Colon (tissue), 2 donors: ENCODE results near the gene SRP9.
"Not testable (repeated sequence)": the region's sequence is repeated elsewhere in the genome, so short reads cannot be mapped to it uniquely, and the experiment has no call there.

Source experiments
- FAIRE-seq: peaks from 2 replicates; lab custom pipeline; 2012; peaks lifted over from hg19 to GRCh38; lab: Jason Lieb, UNC
- donor health status: control.
- donor health status: control.

SRP9 gene

DNA sequence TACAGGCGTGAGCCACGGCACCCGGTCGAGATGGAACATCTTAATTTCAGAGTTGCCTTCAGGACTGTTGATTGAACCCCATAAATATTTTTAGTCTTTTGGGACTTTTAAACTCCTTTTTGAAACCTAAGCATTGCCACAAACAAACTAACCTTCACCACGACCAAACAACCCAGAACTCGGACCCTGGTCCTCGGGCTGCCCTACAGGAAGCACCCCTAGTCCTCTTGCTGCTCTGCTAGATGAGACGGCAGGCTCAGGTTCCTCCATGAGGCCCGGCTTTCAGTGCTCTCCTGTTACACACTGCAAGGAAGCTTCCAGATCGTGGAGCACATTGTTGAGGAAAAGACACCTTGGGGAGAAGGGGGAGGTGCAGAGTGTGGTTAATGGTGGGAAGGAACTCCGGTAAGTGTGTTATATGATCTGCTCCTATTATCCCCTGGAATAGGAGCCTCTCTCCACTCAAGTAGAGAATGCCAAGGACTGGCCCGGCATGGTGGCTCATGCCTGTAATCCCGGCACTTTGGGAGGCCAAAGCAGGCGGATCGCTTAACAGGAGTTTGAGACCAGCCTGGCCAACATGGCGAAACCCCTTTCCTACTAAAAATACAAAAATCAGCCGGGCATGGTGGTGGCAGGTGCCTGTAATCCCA lies 38.0 kb downstream of the SRP9 start:
- FAIRE-seq: no peak

DNA sequence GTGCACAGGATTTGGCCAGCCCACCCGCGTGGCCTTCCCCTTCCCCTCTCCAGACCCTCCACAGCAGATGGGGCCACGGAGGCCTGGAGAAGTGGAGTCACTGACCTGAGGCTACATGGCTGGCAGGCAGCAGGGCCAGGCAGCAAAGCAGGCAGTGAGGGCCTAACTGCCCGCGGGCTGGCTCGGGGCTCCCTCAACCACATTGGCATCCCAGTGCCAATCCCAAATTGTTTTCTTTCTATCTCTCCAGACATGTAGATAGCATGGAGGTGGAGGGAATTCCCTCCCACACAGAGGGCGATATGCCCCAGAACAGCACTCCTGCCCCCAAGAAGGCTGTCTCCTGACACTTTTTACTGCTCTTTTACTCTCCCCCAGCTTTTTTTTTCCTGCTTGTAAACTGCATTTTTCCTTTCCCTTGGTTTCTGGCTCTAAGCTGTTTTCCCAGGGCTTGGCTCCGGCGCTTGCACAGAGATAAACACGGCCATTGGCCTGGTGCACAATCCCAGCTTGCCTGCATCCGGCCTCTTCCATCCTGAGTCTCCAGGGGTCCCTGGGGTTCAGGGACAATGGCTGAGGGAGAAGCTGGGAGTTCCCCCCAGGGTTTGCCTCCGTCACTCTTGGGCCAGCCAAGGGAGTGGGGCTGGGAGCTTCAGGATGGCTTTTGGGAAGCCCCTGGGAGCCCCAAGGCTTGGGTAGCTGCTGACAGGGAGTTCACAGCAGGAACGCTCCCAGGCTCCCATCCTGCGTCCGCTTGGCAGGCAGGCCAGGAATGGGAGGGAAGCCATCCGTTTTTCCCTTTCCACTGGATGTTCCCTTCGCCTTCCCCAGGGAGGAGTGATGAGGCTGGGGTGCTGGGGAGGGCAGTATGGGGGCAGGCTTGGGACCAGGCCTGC lies 39.3 kb downstream of the SRP9 start:
- FAIRE-seq: no peak

DNA sequence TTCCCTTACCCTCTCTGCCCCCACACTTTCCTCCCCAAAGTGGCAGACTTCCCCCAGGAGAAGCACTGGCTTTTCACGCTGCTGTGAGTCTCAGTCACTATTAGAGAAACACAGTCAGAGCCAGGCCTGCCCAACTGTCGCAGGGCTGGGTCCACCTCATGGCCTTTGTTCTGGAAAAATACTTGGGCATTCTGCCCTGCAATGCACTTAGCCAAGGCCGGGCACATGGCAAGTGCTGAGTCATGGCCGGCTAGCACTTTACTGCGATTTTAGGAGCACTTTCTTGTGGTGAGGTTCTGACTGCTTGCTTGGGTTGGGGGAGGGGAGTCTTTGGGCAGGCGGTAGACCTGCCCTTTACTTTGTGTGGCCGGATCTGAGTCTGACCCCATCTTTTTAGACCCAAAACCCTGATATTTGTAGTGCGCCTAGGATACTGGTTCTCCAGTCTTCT lies 40.0 kb downstream of the SRP9 start:
- FAIRE-seq: no peak

DNA sequence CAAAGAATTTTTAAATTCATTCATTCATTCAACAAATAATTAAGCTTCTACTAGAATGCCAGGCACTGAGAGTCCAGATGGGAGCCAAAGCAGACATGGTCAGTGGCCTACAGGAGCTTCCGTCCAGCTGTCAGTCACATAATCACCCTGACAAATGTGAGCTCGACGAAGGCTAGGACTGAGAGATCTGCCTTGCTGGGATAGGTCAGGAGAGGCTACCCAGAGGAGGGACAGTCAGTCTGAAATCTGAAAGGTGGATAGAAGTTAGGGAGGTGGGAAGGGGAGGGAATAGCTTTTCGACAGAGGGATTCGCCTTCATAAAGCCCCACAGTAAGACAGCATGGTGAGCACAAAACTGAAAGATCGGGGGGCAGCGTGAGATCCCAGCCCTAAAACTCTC lies 40.6 kb downstream of the SRP9 start:
- FAIRE-seq: no peak

DNA sequence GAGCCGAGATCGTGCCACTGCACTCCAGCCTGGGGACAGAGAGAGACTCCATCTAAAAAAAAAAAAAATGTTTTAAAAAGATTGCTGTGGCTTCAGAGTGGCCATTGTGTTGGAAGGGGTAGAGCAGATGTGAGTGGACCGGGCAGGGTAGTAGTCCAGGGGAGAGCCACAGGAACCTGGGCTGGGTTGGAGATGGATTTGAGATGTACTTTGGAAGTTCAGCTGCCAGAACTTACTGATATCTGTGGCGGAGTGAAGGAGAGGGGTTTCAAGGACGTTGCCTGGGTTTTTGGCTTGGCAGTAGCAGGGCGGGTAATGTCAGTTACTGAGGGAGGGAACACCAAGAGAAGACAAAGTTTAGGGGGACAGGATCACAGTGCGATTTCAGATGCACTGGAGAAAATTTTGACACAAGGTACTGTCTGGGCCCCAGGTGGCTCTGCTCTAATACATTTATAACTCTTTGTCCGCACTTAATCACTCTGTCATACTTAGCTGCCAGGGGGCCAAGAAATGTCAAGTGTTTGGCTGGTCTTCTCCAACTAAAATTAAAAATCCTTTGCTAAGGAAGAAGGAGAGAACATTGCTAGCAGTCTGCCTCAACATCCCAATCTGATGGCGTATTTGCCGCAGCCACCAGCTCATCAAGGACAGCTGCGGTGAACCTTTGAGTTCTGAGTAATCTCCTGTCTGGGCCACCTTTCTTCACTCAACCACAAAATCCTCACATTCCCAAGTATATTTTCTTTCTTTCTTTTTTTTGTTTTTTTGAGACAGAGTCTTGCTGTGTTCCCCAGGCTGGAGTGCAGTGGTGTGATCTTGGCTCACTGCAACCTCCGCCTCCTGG lies 41.9 kb downstream of the SRP9 start:
- FAIRE-seq: no peak

DNA sequence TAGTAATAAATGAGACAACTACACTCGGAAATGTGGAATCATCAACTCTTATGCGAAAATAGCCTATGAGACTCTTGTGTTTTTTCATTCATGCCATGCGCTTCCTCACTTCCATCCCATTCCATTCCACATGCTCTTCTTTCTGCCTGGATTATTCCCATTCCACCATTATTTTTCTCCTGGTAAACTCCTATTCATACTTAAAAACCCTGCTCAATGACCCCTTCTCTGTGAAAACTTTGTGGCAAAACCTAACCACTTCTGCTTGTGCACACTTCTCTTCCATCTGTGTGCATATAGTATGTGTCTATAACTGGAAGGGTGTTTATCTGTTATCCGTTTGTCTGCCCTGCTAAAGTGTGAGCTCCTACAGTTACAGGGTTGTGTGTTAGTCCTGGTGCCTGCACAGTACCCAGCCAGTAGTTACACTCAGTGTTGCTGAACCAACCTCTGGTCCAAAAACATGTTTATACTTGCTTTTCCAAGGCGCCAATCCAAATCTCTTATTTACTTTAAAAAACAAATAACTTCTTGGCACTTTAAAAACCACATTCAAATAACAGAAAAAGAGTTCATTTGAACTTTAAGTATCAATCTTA lies 43.0 kb downstream of the SRP9 start:
- no peak for FAIRE-seq

DNA sequence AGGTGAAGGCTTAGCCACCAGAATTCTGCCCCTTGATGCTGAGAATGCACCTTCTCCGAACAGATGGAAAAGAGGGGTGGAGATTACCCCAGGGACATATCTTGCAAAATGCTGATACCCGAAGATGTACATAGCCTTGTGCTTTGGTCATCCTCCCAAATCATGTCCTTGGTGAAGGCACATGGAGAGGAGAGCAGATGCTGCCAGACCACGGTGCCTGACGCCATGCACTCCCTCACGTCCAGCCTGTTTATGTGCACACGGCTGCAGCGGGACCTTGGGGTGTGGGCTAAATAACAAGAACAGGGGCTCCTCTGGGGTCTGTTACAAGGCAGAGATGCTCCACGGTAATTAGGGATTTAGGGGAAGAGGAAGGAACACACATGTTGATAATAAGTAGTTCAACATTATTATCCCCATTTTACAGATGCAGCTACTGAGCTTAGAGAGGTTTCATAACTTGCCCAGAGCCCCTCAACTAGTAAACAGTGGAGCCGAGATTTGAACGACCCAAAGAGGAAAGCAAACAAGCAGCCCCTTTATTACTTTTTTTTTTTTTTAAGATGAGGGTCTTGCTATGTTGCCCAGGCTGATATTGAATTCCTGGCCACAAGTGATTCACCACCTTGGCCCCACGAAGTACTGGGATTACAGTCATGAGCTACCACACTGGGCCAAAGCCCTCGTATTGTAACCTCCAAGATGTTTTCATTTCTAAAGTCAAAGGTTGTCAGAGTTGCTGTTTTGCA lies 45.2 kb downstream of the SRP9 start:
- no peak for FAIRE-seq

DNA sequence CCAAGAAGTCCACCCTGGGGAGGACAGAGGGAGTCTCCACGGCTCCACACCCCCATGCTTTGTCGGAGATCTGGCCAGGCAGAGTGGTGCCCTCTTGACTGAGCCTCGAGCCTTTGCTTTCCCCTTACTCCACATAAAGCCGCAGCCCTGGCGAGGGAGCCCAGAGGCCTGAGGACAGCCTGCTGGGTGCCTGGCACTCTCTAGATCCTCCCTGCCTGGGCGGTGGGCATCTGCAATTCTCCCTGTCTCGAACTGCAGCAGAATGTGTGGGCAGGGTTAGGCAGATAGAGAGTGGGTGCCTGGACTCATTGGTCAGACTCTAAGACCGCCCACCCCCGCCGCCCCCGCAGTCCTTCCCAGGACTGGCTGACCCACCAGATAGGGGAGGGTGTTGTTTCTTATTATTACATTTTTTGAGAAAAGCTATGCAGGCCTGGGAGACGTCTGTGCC lies 46.2 kb downstream of the SRP9 start:
- FAIRE-seq: no peak

DNA sequence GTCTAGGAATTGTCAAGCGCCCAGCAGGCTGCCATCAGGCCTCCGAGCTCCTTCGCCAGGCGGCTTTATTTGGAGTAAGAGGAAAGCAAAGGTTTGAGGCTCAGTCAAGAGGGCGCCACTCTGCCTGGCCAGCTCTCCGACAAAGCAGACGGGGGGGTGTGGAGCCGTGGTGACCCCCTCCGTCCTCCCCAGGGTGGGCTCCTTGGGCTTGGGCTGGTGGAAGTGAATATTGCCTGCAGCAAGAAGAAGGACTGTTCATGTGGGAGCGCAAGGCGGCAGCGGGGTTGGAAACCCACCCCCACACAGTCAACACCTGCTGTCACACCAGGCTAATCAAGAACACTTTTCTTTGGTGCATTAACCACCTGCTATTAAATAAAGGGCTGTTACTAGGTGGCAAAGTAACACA lies 46.9 kb downstream of the SRP9 start:
- FAIRE-seq: no peak

DNA sequence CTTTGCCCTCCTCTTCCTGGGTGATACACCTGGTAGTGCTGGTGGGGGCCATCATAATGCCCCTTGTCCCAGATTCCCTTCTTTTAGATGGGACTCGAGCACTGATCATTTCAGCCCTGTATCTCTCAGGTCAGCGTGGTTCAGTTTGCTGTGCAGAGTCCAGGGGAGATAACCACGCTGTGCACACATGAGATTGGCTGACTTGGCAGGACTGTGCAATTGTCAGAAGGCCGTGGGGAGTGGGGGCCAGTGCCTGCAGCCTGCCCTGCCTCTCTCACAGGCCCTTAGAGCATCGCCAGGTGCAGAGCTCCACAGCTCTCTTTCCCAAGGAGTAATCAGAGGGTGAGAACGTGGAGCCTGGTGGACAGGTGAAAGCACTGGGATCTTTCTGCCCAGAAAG lies 47.5 kb downstream of the SRP9 start:
- FAIRE-seq: no peak

DNA sequence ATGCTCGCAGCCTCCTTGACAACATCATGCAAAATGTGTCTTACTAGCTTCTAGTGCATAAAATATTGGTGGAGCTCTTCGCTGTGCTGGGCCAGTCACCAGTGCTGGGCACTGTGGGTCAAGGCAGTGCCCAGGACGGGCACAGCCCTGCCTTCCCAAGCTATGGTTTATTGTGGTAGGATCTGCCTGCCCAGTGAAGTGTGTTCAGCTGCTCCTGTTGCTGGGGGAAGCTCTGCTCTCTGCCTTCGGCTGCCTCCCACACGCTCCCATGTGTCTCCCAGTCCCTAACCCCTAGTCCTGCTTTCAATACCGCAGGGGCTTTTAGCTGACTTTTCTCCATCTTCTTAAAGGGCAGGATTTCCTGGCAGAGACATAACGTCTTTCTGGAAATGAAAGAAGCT lies 48.0 kb downstream of the SRP9 start:
- no peak for FAIRE-seq

DNA sequence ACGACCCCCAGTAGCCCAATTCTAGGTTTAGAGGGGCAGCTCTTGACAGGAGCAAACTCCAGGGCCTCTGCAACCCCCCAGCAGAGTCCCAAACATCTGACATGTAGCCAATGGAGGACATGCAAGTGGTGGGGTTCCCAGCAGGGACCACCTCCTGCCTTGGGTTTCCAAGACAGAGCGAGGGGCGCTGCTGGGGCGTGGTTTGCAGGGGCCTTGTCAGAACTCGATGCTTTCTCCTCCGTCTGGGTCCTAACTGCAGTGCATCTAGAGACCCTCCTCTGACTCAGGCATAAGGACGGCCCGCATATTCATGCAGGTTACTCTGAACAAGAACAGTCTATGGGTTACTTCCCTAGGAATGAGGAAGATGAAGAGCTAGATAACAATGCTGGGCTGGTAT lies 49.5 kb downstream of the SRP9 start:
- no peak for FAIRE-seq

DNA sequence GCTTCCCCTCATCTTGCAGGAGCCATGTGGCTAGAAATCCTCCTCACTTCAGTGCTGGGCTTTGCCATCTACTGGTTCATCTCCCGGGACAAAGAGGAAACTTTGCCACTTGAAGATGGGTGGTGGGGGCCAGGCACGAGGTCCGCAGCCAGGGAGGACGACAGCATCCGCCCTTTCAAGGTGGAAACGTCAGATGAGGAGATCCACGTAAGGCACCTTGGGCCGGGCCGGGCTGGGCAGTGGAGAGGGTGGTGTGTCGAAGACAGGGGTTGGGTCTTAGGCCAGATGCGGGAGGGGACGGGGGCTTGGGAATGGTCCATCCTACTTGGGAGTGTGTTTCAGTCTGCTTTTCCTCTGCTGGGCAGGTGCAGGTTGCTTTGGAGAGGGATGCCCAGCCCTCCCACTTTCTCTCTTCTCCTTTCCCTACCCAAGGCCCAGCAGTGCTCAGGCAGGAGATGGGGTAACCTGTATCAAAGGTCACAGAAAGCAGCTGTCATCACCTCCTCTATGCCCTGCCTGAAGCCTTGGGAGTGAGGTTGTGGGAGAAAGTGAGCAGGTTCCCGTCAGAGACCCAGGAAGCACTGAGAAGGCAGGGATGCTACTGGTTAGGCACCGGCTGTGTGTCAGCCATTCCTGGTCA lies 51.2 kb downstream of the SRP9 start:
- no peak for FAIRE-seq

DNA sequence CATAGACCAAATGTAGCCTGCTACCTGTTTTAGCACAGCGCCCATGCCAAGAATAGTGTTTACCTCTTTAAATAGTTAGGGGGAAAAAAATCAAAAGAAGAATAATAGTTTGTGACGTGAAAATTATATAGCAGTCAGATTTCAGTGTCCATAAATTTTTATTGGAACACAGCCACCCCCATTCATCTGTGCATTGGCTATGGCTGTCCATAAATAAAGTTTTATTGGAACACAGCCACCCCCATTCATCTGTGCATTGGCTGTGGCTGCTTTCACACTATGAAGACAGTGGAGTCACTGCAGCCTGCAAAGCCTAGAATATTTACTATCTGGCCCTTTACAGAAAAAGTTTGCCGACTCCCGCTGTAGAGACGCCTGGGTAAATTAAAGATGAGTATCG lies 53.2 kb downstream of the SRP9 start:
- FAIRE-seq: no peak

DNA sequence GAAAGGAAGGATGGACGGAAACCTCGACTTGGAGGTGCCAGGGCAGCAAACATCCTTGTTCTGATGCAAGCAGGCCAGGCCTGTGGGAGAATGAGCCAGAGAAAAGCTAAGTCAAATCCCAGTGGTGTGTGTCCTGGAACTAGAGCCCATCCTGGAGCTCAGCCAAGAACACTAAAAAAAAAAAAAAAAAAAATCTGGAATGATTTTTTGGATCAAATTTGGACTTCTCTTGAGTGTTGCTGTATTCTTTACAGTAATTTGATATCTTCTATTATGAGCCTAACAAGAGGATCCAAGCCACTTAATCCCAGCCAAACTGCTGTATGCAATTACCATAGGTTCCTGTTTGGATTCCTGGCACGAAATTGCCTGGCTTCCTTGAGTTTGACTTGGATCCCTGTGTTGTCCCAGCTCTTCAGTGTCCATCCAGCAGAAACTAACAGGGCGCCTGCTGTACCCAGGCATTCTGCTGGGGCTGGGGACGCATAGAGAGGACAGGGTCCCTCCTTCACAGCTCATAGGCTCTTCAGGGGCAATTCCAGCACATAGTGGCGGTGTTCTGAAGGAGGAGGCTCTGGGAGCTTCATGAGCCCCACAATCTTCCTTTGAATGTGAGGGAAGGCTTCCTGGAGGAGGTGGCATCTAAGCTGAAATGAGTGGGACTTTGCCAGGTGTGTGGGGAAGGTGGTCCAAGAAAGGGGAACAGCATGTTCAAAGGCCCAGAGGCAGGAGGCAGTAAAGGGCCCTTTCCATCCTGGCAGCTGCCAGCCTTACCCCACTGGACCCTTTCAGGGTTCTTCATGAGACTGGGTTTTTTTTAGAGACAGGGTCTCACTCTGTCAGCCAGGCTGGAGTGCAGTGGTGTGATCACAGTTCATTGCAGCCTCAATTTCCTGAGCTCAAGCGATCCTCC lies 57.0 kb downstream of the SRP9 start:
- no peak for FAIRE-seq

DNA sequence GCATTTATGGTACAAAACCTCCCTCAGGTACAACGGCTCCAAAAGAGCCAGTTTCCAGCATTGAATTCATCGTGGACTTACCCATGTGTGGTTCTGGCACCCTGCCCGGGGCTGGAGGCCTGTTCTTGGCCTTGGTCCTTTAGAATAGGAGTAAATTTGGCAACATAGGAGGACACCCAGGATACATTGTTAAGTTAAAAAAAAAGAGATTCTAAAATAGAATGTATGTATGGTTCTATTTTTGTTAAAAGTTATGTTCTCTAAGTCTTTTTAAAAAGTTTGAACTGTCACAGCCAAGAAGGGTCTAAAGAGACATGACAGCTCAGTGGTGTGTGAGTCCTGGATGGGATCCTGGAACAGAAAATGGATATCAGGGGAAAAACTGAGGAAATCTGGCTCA lies 58.2 kb downstream of the SRP9 start:
- FAIRE-seq: no peak

DNA sequence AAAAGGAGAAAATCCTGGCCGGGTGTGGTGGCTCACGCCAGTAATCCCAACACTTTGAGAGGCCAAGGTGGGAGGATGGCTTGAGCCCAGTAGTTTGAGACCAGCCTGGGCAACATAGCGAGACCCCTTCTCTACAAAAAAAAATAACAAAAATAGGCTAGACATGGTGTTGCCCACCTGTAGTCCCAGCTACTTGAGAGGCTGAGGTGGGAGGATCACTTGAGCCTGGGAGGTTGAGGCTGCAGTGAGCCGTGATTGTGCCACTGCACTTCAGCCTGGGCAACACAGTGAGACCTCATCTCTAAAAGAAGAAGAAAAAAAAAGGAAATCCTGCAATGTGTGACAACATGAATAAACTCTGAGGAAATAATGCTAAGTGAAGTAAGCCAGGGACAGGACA lies 58.7 kb downstream of the SRP9 start:
- not testable (repeated sequence) for FAIRE-seq

DNA sequence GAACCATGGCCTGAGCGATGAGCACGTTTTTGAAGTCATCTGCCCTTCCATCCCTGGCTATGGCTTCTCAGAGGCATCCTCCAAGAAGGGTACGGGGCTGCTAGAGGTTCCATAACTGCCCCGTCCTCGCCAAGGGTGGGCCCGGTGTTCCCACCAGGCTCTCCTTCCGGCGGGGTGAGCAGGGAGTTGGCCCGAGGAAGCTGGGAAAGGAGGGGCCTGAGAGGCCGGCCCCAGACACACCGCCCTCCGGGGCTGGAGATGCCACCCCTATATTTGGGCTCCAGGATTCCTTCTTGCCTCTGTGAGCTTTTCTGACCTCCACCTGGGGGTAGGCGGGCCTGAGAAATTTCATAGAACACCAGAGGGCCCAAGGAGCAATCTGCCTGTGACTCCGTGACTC lies 61.2 kb downstream of the SRP9 start:
- FAIRE-seq: no peak
